ENCODE measurements around the gene CDK3. TPM values are rescaled to one million over a fixed set of nuclear protein-coding genes. Genes with fewer than 3 reads are reported as not detected.

Gene CDK3
- total and polyA plus RNA-seq, 2 of the 4 experiments (the other 2 are of a cell fraction), result 0.72 to 8.8 TPM

- Histone ChIP-seq H3K9me1 (ENCODE audit: insufficient read depth, low read length) (no peaks in the 10 kb centered on the region; the same call in 1 of the 2 replicates), H3K27ac (ENCODE audit: insufficient read depth, low read length) (no peak overlapping the region), H2BK20ac (ENCODE audit: low read depth, low read length) (no peak overlapping the region), H3K9ac (ENCODE audit: low read depth, low read length) (no peak overlapping the region), H2AK5ac (ENCODE audit: low read depth, low read length) (no peak overlapping the region), H3K79me1 (ENCODE audit: low read depth in 1 of 2, low read length in 2 of 2) (peaks cover 24 to 50% of the 10 kb centered on the region in 2 experiments), H3K4me3 (ENCODE audit: insufficient read depth, low read depth, low read length) (no peak overlapping the region), H4K8ac (ENCODE audit: low read depth in 2 of 2, low read length in 2 of 2) (no peak overlapping the region), H3K4me1 (ENCODE audit: control insufficient read depth, insufficient read depth, low read length) (0 out of 2 replicates have a peak, but pooled peaks cover 2% of the 10 kb centered on the region), H4K5ac (ENCODE audit: low read depth, low read length) (no peak overlapping the region), H3K14ac (replicated peaks; ENCODE audit: low read depth, low read length) (no peak overlapping the region), H2BK120ac (ENCODE audit: low read depth, low read length) (no peak overlapping the region), H3K4ac (ENCODE audit: low read depth, low read length) (no peak overlapping the region), H3K56ac (ENCODE audit: extremely low read depth, insufficient read depth, low read length) (no peak overlapping the region), H3K9me3 (ENCODE audit: control insufficient read depth, insufficient read depth, low read length) (no peaks in the 10 kb centered on the region), H3K27me3 (ENCODE audit: control insufficient read depth, insufficient read depth, low read length) (no peaks in the 10 kb centered on the region), H2AK9ac (replicated peaks; ENCODE audit: low read depth, low read length, poor library complexity) (no peak overlapping the region), H4K20me1 (ENCODE audit: insufficient read depth, low read length) (peaks cover 6% of the 10 kb centered on the region; the same call in 1 of the 2 replicates), H2BK5ac (ENCODE audit: low read depth, low read length, poor library complexity, severe bottlenecking) (no peak overlapping the region), H4K91ac (ENCODE audit: insufficient read depth, low read depth, low read length) (no peak overlapping the region), H3K4me2 (ENCODE audit: low read depth, low read length) (no peak overlapping the region), H3K36me3 (ENCODE audit: control insufficient read depth, insufficient read depth, low read length) (peaks cover 15% of the 10 kb centered on the region), H2BK15ac (ENCODE audit: low read depth, low read length) (no peak overlapping the region), H3K23ac (ENCODE audit: low read depth, low read length) (no peak overlapping the region), H2AFZ (replicated peaks; ENCODE audit: low read length, poor library complexity) (no peak overlapping the region), H3K18ac (ENCODE audit: low read depth, low read length) (no peak overlapping the region)
- no peak for DNase-seq
- in situ Hi-C loops (cut with MboI; ENCODE audit: low sequenced_read_pairs), result no loop called here
- TF ChIP-seq BHLHE40 (IDR thresholded peaks at IDR 0.05; ENCODE audit: low read depth, low read length) (no peak), MAFK (IDR thresholded peaks at IDR 0.05; ENCODE audit: low read depth, low read length) (no peak), CEBPB (IDR thresholded peaks at IDR 0.05; ENCODE audit: low read depth, low read length) (no peak), SMC3 (IDR thresholded peaks at IDR 0.05; ENCODE audit: low read depth, low read length) (no peak), RAD21 (IDR thresholded peaks at IDR 0.05; ENCODE audit: low read length) (no peak), RFX5 (IDR thresholded peaks at IDR 0.05; ENCODE audit: low read depth, low read length) (no peak), POLR2A (IDR thresholded peaks at IDR 0.05; ENCODE audit: low read depth, low read length) (no peak), MXI1 (IDR thresholded peaks at IDR 0.05; ENCODE audit: borderline replicate concordance, low read depth, low read length) (no peak), NFE2L2 (IDR thresholded peaks at IDR 0.05; ENCODE audit: low read depth, low read length) (no peak), MAZ (IDR thresholded peaks at IDR 0.05; ENCODE audit: borderline replicate concordance, low read depth, low read length) (no peak), USF2 (IDR thresholded peaks at IDR 0.05; ENCODE audit: low read depth, low read length) (no peak), RCOR1 (IDR thresholded peaks at IDR 0.05; ENCODE audit: insufficient replicate concordance, low read length) (no peak), ELK1 (IDR thresholded peaks at IDR 0.05; ENCODE audit: borderline replicate concordance, low read depth, low read length) (no peak), FOS (IDR thresholded peaks at IDR 0.05; ENCODE audit: low read depth, low read length) (no peak), CTCF (conservative IDR thresholded peaks at IDR 0.05; ENCODE audit: low read depth, low read length) (no peak), CHD1 (IDR thresholded peaks at IDR 0.05; ENCODE audit: low read depth, low read length) (no peak)
- POLR2A ChIA-PET (ENCODE audit: unreplicated experiment), result no interaction called here
- dilution Hi-C loops (cut with HindIII; ENCODE audit: low sequenced_read_pairs, unreplicated experiment), result no loop called here
- intact Hi-C loops (cut with micrococcal nuclease), result no loop called here
- ATAC-seq (ENCODE audit: low read depth), result no peak
- no TSS peak for BruUV-seq (replicated peaks)
- WGBS, 2 experiments (ENCODE audit: extremely low coverage in 2 of 2, insufficient read length in 1 of 2), result 100% methylated on average over 2 of the region's 11 CpGs; no CpG with 5 or more reads in 1 of the 2 experiments
- CTCF ChIA-PET, result interaction anchor here (0.9 to 1.0 kb wide), 2 partner anchors 13 to 19 kb away, joined by 3 read pairs; partner anchors contain the start of gene FBF1
These were observed 40.7 kb upstream of the CDK3 start for GRCh38 chr17:75959839-75960511.

All from IMR-90 (cell line).